HCT116 (cell line): Measurements from ENCODE around the gene TBC1D8. TPM values are rescaled to one million over a fixed set of nuclear protein-coding genes. Genes with fewer than 3 reads are reported as not detected.

Source experiments
- ATAC-seq: fragments of 200-7000 bp; cut with Tn5 transposase; 2 replicates; pipeline ENCODE4 v1.9.1; 2020; ENCODE audit warnings: mild to moderate bottlenecking, moderate library complexity
- BruUV-seq: library from RNA; stranded (reverse); fragments of 400-500 nt; replicated peaks from 2 replicates; lab custom pipeline; 2021; lab: Mats Ljungman, UMichigan
- CTCF ChIA-PET: fragments of 300-600 bp; sonication (Branson Sonifier 250); formaldehyde crosslinking; loops from one replicate; lab custom pipeline; 2021; ENCODE audit warnings: antibody characterized with exemption; lab: Charles Lee
- POLR2A ChIA-PET: fragments of 300-600, 350-600 bp; sonication (Branson Sonifier 250); formaldehyde crosslinking; loops from one replicate; lab custom pipeline; 2021; ENCODE audit warnings: antibody characterized with exemption; lab: Charles Lee
- RAD21 ChIA-PET, 2 experiments: fragments of 300-600 bp; sonication (Branson Sonifier 250); formaldehyde crosslinking; loops; one replicate each; lab custom pipeline; 2023; ENCODE audit warnings: low total read pairs in 2 of 2; ENCODE audit not compliant: uncharacterized antibody in 2 of 2, unreplicated experiment in 2 of 2, low non-redundant PET in 1 of 2; lab: Charles Lee
- DNase-seq: peaks from one replicate; pipeline ENCODE4 v3.0.0-alpha.2; 2010; ENCODE audit warnings: low read depth, low spot score
- H2AFZ ChIP-seq: fragments of 200-600 bp; shearing (Covaris generic), sonication (generic); 2 replicates; pipeline ENCODE4 v1.6.1; 2017; ENCODE audit warnings: low read depth, mixed run types, mixed read lengths, antibody characterized with exemption, low read length; ENCODE audit not compliant: poor library complexity, severe bottlenecking
- H3K27ac ChIP-seq: 2 replicates; pipeline ENCODE4 v1.5.1; 2012; ENCODE audit warnings: low read depth, low read length
- H3K27me3 ChIP-seq: fragments of 200-600 bp; sonication (generic); 2 replicates; pipeline ENCODE4 v1.6.1; 2016; ENCODE audit warnings: mixed run types, low read length, mixed read lengths; ENCODE audit not compliant: insufficient read depth
- H3K36me3 ChIP-seq, 2 experiments: fragments of 200-500 bp in 1 of 2; fragments of 200-600 bp in 1 of 2; sonication (Bioruptor generic) in 1 of 2; sonication (generic) in 1 of 2; 2 replicates each; pipeline versions ENCODE4 v1.5.1 to v1.6.1; 2014 to 2016; ENCODE audit warnings: low read length in 2 of 2, inconsistent platforms in 1 of 2, mixed read lengths in 1 of 2, mixed run types in 1 of 2; ENCODE audit not compliant: insufficient read depth in 2 of 2, control insufficient read depth in 1 of 2
- H3K4me1 ChIP-seq, 2 experiments: fragments of 200-600 bp in 1 of 2; sonication (generic) in 1 of 2; 2 replicates each; pipeline versions ENCODE4 v1.5.1 to v1.6.1; 2012 to 2017; ENCODE audit warnings: low read length in 2 of 2, inconsistent platforms in 1 of 2, mild to moderate bottlenecking in 1 of 2, mixed read lengths in 1 of 2, mixed run types in 1 of 2, moderate library complexity in 1 of 2; ENCODE audit not compliant: insufficient read depth in 2 of 2, control insufficient read depth in 1 of 2
- H3K4me2 ChIP-seq: fragments of 200-600 bp; sonication (generic); 2 replicates; pipeline ENCODE4 v1.6.1; 2017; ENCODE audit warnings: mixed run types, low read length, mixed read lengths
- H3K4me3 ChIP-seq, 2 experiments: fragments of 200-600 bp in 1 of 2; sonication (generic) in 1 of 2; replicated peaks in 1 of 2; 2 replicates each; pipeline ENCODE4 v1.5.1; 2011 to 2016; ENCODE audit warnings: low read length in 2 of 2, control low read depth in 1 of 2, low read depth in 1 of 2, mild to moderate bottlenecking in 1 of 2, mixed read lengths in 1 of 2, mixed run types in 1 of 2
- H3K79me2 ChIP-seq: fragments of 200-600 bp; sonication (generic); 2 replicates; pipeline ENCODE4 v1.6.1; 2017; ENCODE audit warnings: mild to moderate bottlenecking, mixed run types, low read length, moderate library complexity, mixed read lengths; ENCODE audit not compliant: insufficient read depth
- H3K9ac ChIP-seq: fragments of 200-600 bp; sonication (generic); 2 replicates; pipeline ENCODE4 v1.6.1; 2016; ENCODE audit warnings: low read length, mixed read lengths
- H3K9me2 ChIP-seq: fragments of 200-600 bp; sonication (generic), shearing (Covaris generic); 2 replicates; pipeline ENCODE4 v1.6.1; 2017; ENCODE audit warnings: mixed run types, mild to moderate bottlenecking, moderate library complexity; ENCODE audit not compliant: insufficient read depth
- H3K9me3 ChIP-seq, 2 experiments: fragments of 200-500 bp in 1 of 2; fragments of 200-600 bp in 1 of 2; sonication (Bioruptor generic) in 1 of 2; sonication (generic) in 1 of 2; 2 replicates each; pipeline ENCODE4 v1.6.1; 2014 to 2017; ENCODE audit warnings: low read length in 2 of 2, mixed read lengths in 2 of 2, inconsistent platforms in 1 of 2, low read depth in 1 of 2, mild to moderate bottlenecking in 1 of 2, mixed run types in 1 of 2, moderate library complexity in 1 of 2; ENCODE audit not compliant: control insufficient read depth in 1 of 2, insufficient read depth in 1 of 2
- H4K20me1 ChIP-seq: fragments of 200-600 bp; sonication (generic), shearing (Covaris generic); 2 replicates; pipeline ENCODE4 v1.6.1; 2017; ENCODE audit warnings: mixed run types, mild to moderate bottlenecking, moderate library complexity; ENCODE audit not compliant: insufficient read depth
- CBX3 ChIP-seq: IDR thresholded peaks from 2 replicates; pipeline ENCODE4 v1.6.1; 2012; ENCODE audit warnings: low read depth
- POLR2AphosphoS5 ChIP-seq: IDR thresholded peaks from 2 replicates; pipeline ENCODE4 v1.6.1; 2011; ENCODE audit warnings: mild to moderate bottlenecking, low read depth, low read length, moderate library complexity
- SP1 ChIP-seq: IDR thresholded peaks from 2 replicates; pipeline ENCODE4 v1.6.1; 2012; ENCODE audit warnings: low read depth
- TCF7L2 ChIP-seq: IDR thresholded peaks from 2 replicates; pipeline ENCODE4 v1.7.0; 2011; ENCODE audit warnings: borderline replicate concordance, inconsistent platforms; ENCODE audit not compliant: insufficient read depth, insufficient read length; ENCODE audit errors: extremely low read depth
- YY1 ChIP-seq: IDR thresholded peaks from 2 replicates; pipeline ENCODE4 v1.6.1; 2011; ENCODE audit warnings: low read length, low read depth, moderate library complexity, mild to moderate bottlenecking; ENCODE audit not compliant: insufficient replicate concordance; ENCODE audit errors: extremely low read depth
- ZNF274 ChIP-seq: fragments of 200-500 bp; sonication (Bioruptor generic); IDR thresholded peaks from 2 replicates; pipeline ENCODE4 v1.6.1; 2014; ENCODE audit warnings: mild to moderate bottlenecking, low read depth, low read length, inconsistent platforms
- intact Hi-C: fragments of 100-400 bp; cut with micrococcal nuclease; formaldehyde crosslinking; loops from 2 replicates; pipeline ENCODE4 v1.10.0; 2022
- total RNA-seq: library from RNA; stranded (reverse); gene quantifications from one replicate; pipeline ENCODE4 v1.2.1, GENCODE V29; 2021; ENCODE audit not compliant: unreplicated experiment

Gene TBC1D8
- total RNA-seq, 1 experiment from 2014 or later, result 44.0 TPM

- peaks cover 34% of the 10 kb centered on the region; the same call in 1 of the 2 replicates for H4K20me1 ChIP-seq
- intact Hi-C loops, result loop anchor here (5.0 kb wide), 1 partner anchor 395 kb away; no protein-coding TSS in a partner anchor
- TSS peak; percentile 53 for BruUV-seq
- ChIA-PET RAD21 (no interaction called here), POLR2A (interaction anchor here (0.6 to 2.7 kb wide), 11 partner anchors 11 to 440 kb away, joined by 3 to 15 read pairs (median 4); partner anchors contain the start of gene PDCL3), CTCF (interaction anchor here (0.9 to 1.5 kb wide), 2 partner anchors 272 to 392 kb away, joined by 4 to 8 read pairs; no protein-coding TSS in a partner anchor)
- H3K36me3 ChIP-seq, result peaks cover 35 to 53% of the 10 kb centered on the region in 2 experiments
- H3K9me2 ChIP-seq, result no peaks in the 10 kb centered on the region
- H3K4me3 ChIP-seq, result peak overlapping the region; percentile 66 to 89
- H3K4me1 ChIP-seq, result peaks cover 9 to 19% of the 10 kb centered on the region in 2 experiments
- H3K27ac ChIP-seq, result peak overlapping the region; percentile 88
- no peak for TF ChIP-seq CBX3
- no peak for TF ChIP-seq YY1
- peak; percentile 49; the same call in 1 of the 2 replicates for TF ChIP-seq POLR2AphosphoS5
- TF ChIP-seq SP1, result no peak
- no peak for TF ChIP-seq ZNF274
- no peak for TF ChIP-seq TCF7L2
- no peaks in the 10 kb centered on the region for H3K9me3 ChIP-seq
- no peak for DNase-seq
- H3K79me2 ChIP-seq, result peaks cover 57% of the 10 kb centered on the region
- no peaks in the 10 kb centered on the region for H3K27me3 ChIP-seq
- peak overlapping the region; percentile 79 for H3K4me2 ChIP-seq
- H2AFZ ChIP-seq, result no peak overlapping the region
- peak; percentile 17 for ATAC-seq
- peak overlapping the region; percentile 86 for H3K9ac ChIP-seq
Observed at GRCh38 chr2:101002562-101003277, 148.5 kb downstream of the TBC1D8 start.
